Kidney glomerular epithelial cell (primary cell): ENCODE measurements around the gene EMC8.
A peak's percentile ranks its signal among the peaks of the same experiment; 100 is the strongest.

Source experiments
- DNase-seq: peaks from one replicate; lab custom pipeline; 2025; lab: John Stamatoyannopoulos, UW

The EMC8 gene

DNA sequence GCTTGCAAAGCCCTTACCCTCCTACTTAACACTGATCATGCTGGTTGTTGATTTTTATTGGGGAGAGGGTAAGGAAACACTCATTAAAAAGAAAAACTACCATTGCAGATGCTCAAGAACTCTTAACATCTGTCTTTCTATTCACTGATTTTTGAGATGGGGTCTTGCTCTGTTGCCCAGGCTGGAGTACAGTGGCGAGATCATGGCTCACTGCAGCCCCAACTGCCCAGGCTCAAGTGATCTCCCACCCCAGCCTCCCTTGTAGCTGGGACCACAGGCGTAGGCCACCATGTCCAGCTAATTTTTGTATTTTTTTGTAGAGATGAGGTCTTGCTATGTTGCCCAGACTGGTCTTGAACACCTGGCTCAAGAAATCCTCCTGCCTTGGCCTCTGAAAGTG, 14.5 kb downstream of the EMC8 start:
- DNase-seq: no peak

DNA sequence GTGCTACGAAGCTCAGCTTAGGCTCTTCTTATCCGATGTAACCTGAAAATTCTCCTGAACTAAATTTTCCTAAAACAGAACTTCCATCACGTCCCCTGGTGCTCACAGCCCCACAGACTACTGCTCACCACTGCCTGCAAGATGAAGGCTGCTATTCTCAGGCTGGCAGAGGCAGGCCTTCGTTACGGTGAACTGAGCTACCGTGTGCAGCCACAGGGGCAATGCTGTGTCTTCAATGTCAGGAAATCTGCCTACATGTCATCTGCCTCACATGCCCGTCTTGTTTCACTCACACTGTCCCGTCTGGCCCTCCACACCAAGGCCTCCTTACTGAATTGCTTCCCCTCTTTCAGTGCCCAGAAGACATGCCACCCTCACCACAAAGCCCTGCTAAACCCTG, 15.9 kb downstream of the EMC8 start:
- no peak for DNase-seq

DNA sequence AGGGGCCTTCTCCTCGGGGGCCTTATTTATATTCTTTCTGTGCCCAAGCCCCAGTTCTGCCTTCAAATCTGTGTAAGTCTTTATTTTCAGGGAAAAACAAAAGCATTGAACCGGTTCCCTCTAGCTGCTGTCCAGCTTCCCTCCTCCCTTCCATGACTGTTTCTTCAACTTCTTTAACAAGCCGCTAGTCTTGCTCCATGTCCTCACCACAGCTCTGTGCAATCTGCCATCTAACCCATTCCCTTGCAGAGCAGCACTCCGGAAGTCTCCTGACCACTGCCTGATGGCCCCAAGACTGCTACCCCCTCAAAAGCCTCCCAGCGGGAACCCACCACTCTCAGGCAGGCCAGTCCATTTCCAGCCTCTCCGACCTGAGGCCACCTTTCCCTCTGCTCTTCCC, 16.9 kb downstream of the EMC8 start:
- no peak for DNase-seq

GRCh38 chr16:85781695-85782370, 17.5 kb downstream of the EMC8 start:
- DNase-seq: no peak

GRCh38 chr16:85781156-85781555, 18.2 kb downstream of the EMC8 start:
- DNase-seq: no peak

DNA sequence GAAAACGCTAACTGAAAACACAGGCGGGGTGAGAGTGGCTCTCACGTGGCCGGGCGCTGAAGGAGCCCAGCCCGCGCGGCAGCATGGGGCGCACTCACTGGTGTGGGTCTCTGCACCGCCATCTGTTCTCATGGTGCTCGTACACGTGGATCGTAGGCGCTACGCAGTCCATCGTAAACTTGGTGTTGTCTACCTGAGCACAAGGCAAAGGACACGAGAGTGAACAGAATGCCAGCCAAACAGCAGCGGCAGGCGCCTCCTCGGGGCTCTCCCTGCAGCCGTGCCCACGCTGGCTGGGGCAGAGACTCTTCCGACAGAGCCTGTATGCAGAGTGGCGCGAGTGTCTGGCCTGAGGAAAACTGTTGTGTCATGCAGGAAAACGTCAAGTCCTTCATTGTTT, 19.1 kb downstream of the EMC8 start:
- no peak for DNase-seq

DNA sequence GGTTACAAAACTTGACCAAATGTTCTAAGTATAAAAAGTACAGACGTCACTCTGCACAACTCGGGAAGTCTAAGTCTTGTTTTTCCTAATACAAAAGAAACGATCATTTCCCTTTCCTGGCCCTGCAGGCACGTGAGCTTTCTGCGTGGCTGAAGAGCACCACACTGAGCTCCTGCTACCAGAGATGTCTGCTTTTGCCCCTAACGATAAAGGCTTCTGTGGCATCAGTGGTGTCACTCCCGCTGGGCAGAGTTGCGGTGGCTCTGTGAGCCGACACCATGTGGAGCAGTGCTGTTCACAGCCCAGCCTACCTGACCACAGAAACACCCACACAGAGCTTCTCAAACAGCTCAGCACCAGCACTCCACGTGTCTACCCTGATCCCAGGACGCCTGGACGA, 20.5 kb downstream of the EMC8 start:
- no peak for DNase-seq

DNA sequence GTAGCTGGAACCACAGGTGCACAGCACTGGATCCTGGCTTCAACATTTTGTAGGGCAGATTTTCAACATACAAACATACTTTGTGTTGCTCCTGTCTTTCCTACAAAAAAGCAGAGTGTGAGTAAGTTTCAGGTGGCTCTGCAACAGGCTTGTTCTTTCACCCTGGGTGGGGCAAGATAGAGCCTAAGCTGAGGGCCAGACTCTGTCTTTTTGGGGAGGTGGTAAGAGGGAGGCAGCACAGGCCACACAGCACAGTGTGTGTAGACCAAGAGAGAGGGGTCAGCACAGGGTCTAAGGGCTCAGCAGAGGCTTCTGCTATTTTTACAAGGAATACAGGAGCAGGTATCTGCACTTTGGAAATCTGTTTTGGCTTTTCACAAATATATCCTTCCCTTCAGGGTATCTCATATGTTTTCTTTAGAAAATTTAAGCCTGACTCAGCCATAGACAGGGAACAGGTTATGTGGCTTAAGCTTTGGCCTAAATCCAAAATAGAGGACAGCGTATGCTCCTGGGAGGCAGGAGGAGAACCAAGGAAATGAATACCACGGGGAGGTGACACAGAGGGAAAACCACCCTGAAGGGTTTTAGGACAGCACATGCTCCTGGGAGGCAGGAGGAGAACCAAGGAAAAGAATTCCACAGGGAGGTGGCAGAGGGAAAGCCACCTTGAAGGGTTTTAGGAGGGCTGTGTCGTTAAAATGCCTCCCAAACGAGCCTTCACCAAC, 21.6 kb downstream of the EMC8 start:
- no peak for DNase-seq

- no peak for DNase-seq
Measured at GRCh38 chr16:85774811-85775210, 24.5 kb downstream of the EMC8 start.

GRCh38 chr16:85774136-85774535, 25.2 kb downstream of the EMC8 start:
- no peak for DNase-seq

GRCh38 chr16:85773044-85773443, 26.3 kb downstream of the EMC8 start:
- no peak for DNase-seq

DNA sequence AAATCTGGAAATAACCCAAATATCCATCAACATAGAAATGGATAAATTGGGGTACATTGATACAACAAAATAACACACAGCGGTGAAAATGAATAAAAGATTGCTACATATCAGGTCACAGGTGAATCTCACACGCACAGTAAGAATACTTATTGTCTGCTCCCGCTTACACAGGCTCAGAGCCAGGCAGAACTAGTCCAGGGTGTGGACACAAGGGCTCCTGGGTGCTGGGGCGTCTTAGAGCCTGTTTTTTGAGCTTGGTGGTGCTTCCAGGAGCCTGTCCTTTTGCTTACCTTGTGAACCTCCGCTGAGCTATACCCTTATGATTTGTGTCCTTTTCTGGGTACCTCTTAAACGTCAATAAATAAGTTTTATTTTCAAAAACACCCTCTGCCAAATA, 28.6 kb downstream of the EMC8 start:
- no peak for DNase-seq

DNA sequence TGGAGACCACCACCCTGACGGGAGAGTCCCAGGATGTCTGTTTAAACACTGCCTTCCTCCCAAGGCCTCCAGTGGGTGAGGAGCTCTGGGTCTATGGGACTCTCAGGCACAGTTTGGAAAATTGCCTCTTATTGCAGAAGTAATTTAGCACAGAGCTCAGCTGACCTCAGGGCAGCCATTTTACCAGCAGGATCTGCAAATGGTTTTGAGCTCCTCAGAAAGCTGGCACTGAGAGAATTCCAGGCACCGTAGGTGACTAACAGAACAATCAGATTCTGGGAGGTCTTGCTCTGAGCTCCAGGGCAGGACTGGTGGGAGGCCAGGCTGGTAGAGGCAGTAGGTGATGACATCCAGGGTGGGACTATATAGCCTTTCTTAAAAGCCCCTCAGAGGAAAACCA, 31.1 kb downstream of the EMC8 start:
- no peak for DNase-seq

DNA sequence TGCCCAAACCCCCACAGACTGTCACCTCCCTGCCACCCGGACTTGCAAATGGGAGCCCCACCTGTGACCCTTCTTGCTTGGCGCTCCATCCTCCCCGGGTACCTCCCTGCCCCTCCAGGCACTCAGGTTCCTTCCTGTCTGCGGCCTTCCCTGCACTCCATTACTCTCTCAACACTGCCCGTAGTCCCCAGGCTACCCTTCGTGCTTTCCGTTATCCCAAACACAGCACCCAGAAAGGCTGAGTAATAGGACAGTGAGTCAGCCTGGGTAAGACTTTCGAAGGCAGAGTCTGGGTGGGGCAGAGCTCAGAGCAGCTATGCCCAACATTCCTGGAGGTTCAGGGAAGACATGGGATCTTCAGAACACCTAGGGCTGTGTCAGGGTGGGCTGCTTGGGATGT, 31.8 kb downstream of the EMC8 start:
- peak; percentile 54 for DNase-seq

- DNase-seq: no peak
Measured at GRCh38 chr16:85765767-85766166, 33.6 kb downstream of the EMC8 start.

- DNase-seq: no peak
Measured at GRCh38 chr16:85765211-85765610, 34.1 kb downstream of the EMC8 start.

- no peak for DNase-seq
Measured at GRCh38 chr16:85763616-85764015, 35.7 kb downstream of the EMC8 start.

- DNase-seq: no peak
Measured at GRCh38 chr16:85762970-85763369, 36.4 kb downstream of the EMC8 start.

DNA sequence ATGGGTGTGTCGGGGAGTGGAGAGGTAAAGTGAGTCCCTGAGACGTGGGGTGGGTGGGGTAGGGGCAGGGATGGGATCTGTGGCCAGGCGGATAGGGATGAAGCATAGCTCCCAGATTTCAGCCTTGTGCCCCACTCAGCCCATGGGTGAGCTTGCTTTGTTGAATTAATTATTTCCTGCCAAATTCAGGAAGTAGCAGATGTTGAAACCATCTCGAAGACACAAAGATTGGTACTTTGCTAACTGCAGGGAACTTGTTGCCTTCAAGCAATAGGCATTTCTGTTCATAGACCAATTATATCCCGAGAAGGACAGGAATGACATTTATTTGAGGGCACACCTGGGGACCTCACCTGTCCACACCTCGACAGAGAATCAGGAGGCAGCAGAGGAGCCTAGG, 37.5 kb downstream of the EMC8 start:
- no peak for DNase-seq

DNA sequence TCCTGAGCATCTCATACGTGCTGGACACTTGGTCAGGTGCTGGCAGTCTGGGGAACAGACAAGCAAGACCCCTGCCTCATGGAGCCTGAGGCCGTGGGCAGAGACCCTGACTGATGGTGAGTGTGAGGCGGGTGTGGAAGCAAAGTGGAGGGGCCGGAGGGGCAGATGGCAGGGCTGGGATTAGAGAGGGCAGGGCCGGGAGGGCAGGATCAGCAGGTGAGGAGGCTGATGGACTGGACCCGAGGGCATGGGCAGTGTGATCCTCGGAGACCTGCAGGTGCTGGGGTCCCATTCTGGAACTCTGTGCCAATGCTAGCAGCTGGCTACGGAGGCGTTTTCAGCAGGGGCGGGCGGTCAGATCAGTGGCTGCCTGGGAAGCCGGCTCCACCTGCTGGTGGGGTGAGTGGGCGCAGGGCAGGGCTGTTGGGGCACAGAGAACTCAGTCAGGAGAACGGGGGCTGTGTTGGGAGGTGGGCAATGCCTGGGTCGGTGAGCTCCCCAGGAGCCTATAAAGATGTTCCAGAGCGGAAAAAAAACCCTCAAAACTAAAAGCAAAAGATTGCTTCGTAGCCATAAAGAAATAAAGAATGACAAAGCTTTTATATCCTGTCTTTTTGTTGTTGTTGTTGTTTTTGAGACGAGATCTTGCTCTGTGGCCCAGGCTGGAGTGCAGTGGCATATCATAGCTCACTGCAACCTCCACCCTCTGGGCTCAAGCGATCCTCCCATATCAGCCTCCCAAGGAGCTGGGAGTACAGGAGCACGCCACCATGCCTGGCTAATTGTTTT, 39.5 kb downstream of the EMC8 start:
- DNase-seq: no peak

- no peak for DNase-seq
Measured at GRCh38 chr16:85759136-85759535, 40.2 kb downstream of the EMC8 start.

GRCh38 chr16:85757341-85757822, 42.0 kb downstream of the EMC8 start:
- no peak for DNase-seq
